Measurements from ENCODE around the gene ITPR1.

ITPR1 gene

DNA sequence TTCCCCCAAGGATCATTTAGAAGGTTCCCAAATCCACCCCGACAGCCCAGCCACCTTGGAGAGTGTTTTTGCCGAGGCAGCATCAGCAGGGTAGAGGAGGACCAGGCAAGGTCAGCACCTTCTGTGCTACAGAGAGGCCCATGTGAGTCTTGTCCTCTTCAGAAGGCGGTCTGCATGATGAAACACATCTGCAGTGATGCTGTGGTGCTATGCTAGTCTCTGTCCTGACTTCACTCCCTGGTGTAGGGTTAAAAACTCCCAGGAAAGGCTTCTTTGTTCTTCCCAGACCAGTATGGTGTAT is 87.9 kb downstream of the ITPR1 start:
- no peak overlapping the region for H3K27ac ChIP-seq (replicated peaks)
- no peak overlapping the region for H3K4me3 ChIP-seq (replicated peaks; ENCODE audit: insufficient read depth, low read length)
- no peaks in the 10 kb centered on the region for H3K27me3 ChIP-seq (ENCODE audit: insufficient read depth, poor library complexity, severe bottlenecking)
- TF ChIP-seq, protein P1, sequence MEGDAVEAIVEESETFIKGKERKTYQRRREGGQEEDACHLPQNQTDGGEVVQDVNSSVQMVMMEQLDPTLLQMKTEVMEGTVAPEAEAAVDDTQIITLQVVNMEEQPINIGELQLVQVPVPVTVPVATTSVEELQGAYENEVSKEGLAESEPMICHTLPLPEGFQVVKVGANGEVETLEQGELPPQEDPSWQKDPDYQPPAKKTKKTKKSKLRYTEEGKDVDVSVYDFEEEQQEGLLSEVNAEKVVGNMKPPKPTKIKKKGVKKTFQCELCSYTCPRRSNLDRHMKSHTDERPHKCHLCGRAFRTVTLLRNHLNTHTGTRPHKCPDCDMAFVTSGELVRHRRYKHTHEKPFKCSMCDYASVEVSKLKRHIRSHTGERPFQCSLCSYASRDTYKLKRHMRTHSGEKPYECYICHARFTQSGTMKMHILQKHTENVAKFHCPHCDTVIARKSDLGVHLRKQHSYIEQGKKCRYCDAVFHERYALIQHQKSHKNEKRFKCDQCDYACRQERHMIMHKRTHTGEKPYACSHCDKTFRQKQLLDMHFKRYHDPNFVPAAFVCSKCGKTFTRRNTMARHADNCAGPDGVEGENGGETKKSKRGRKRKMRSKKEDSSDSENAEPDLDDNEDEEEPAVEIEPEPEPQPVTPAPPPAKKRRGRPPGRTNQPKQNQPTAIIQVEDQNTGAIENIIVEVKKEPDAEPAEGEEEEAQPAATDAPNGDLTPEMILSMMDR (IDR thresholded peaks at IDR 0.05; ENCODE audit: insufficient read depth, low read length) = no peak
- TF ChIP-seq POLR2AphosphoS5 (IDR thresholded peaks at IDR 0.05; ENCODE audit: low read depth) (no peak), SPI1 (IDR thresholded peaks at IDR 0.05; ENCODE audit: borderline replicate concordance, low read depth) (no peak), GABPA (IDR thresholded peaks at IDR 0.05; ENCODE audit: low read depth) (no peak), REST (IDR thresholded peaks at IDR 0.05; ENCODE audit: insufficient replicate concordance, low read depth) (no peak)
- DNase-seq (ENCODE audit: low read depth in 1 of 2, low spot score in 1 of 2) = no peak

DNA sequence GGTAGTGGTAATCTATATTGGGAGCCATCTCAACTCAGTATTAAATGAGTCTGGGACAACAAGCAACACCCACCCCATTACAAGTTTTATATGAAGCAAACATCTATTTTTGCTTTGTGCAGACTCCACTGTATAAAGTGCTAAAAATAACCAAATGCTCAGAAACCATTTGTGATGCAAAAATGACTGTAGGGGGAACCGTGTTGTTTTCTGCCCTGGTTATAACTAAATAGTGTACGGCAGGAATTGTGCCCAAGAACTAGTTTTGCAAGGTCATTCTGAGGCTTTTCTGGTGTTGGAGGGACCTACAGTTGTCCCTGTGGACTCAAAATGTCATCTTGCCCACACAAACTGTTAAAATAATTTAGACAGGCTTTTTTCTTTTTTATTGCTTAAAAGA is 88.3 kb downstream of the ITPR1 start:
- TF ChIP-seq, protein P1 (IDR thresholded peaks at IDR 0.05; ENCODE audit: insufficient read depth, low read length) = no peak
- TF ChIP-seq REST (IDR thresholded peaks at IDR 0.05; ENCODE audit: insufficient replicate concordance, low read depth) = no peak
- no peak for TF ChIP-seq GABPA (IDR thresholded peaks at IDR 0.05; ENCODE audit: low read depth)
- TF ChIP-seq POLR2AphosphoS5 (IDR thresholded peaks at IDR 0.05; ENCODE audit: low read depth) = no peak
- no peak for TF ChIP-seq SPI1 (IDR thresholded peaks at IDR 0.05; ENCODE audit: borderline replicate concordance, low read depth)
- Histone ChIP-seq H3K4me3 (replicated peaks; ENCODE audit: insufficient read depth, low read length) (no peak overlapping the region), H3K27me3 (ENCODE audit: insufficient read depth, poor library complexity, severe bottlenecking) (no peaks in the 10 kb centered on the region), H3K27ac (replicated peaks) (no peak overlapping the region)
- no peak for DNase-seq (ENCODE audit: low read depth in 1 of 2, low spot score in 1 of 2)

DNA sequence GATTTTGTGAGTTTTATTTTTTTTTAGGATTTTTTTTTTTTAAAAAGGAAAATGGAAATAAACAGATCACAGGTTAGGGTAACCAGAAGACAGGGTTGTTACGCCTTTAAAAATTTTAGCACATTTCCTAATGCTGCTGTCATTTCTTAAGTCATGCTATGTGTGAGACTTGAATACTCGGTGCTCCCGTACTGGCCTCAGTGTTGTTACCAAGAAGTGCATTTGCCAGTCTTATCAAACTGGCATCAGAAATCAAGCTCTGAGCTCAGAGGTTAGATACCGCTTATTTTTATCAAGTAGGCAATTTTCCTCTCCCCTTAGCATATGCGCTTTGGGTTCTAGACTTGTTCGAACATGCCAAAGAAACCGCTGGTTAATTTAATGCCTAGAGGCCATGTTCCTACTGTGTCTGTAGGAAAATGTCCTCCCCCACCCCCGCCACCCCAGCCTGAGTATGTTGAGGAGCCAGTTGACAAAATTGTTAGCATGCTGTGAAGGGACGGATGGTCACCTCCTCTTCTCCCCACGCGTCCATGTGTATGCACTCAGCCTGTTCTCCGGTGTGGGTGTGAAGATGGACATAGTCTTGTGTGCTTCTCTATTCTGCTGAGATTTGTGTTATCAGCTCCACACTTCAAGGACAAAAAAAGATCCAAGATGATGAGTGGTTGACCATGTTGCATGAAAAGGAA is 88.9 kb downstream of the ITPR1 start:
- TF ChIP-seq SPI1 (IDR thresholded peaks at IDR 0.05; ENCODE audit: borderline replicate concordance, low read depth) = no peak
- no peak for TF ChIP-seq REST (IDR thresholded peaks at IDR 0.05; ENCODE audit: insufficient replicate concordance, low read depth)
- TF ChIP-seq, protein P1 (IDR thresholded peaks at IDR 0.05; ENCODE audit: insufficient read depth, low read length) = no peak
- no peak for TF ChIP-seq GABPA (IDR thresholded peaks at IDR 0.05; ENCODE audit: low read depth)
- TF ChIP-seq POLR2AphosphoS5 (IDR thresholded peaks at IDR 0.05; ENCODE audit: low read depth) = no peak
- Histone ChIP-seq H3K4me3 (replicated peaks; ENCODE audit: insufficient read depth, low read length) (no peak overlapping the region), H3K27ac (replicated peaks) (no peak overlapping the region), H3K27me3 (ENCODE audit: insufficient read depth, poor library complexity, severe bottlenecking) (no peaks in the 10 kb centered on the region)
- no peak for DNase-seq (ENCODE audit: low read depth in 1 of 2, low spot score in 1 of 2)

Measured in HL-60 (cell line).